Epidermal melanocyte (primary cell): ENCODE results near the gene MEGF8.
"Not testable (repeated sequence)": the region's sequence is repeated elsewhere in the genome, so short reads cannot be mapped to it uniquely, and the experiment has no call there.

Experiments
- DNase-seq: peaks from one replicate; pipeline ENCODE4 v3.0.0; 2011; ENCODE audit warnings: low spot score; ENCODE audit not compliant: insufficient read length

The MEGF8 gene

GRCh38 chr19:42328854-42329253 is 3.4 kb downstream of the MEGF8 start:
- no peak for DNase-seq

DNA sequence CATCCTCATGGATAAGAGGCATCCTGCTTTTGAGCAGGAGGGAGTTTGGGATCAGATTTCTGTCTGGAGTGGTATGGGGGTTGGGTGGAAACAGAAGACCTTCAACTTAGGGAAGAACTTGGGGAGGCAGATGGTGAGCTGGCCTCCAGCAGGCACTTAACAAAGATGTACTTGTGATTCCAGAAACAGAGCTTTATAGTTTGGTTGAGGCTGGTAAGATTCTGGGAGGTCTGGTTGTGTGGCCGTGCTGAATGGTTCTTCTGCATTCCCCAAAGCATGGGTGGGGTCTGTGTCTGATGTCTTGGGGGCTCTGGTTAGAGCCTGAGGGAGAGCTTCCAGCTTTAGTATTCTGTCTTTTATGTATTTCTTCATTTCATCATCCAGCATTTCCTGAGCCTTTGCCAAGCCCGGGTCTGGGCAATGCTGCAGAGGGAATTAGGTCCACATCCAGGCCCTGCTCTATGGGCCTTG is 4.8 kb downstream of the MEGF8 start:
- DNase-seq = peak; percentile 90

GRCh38 chr19:42331333-42331732 is 5.9 kb downstream of the MEGF8 start:
- DNase-seq = not testable (repeated sequence)

DNA sequence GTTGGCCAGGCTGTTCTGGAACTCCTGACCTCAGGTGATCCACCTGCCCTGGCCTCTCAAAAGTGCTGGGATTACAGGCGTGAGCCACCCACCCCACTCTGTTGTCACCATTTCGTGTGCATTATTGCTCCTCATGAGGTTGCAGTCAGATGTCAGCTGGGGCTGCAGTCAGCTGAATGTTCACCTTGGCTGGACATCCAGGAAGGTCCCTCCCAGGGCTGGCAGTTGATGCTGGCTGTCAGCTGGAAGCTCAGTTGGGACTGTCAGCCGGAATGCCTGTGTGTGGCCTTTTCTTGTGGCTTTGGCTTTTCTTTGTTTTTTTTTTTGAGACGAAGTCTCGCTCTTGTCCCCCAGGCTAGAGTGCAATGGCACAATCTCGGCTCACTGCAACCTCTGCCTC is 6.6 kb downstream of the MEGF8 start:
- no peak for DNase-seq

- no peak for DNase-seq
These were observed 7.6 kb downstream of the MEGF8 start for GRCh38 chr19:42333018-42333417.

DNA sequence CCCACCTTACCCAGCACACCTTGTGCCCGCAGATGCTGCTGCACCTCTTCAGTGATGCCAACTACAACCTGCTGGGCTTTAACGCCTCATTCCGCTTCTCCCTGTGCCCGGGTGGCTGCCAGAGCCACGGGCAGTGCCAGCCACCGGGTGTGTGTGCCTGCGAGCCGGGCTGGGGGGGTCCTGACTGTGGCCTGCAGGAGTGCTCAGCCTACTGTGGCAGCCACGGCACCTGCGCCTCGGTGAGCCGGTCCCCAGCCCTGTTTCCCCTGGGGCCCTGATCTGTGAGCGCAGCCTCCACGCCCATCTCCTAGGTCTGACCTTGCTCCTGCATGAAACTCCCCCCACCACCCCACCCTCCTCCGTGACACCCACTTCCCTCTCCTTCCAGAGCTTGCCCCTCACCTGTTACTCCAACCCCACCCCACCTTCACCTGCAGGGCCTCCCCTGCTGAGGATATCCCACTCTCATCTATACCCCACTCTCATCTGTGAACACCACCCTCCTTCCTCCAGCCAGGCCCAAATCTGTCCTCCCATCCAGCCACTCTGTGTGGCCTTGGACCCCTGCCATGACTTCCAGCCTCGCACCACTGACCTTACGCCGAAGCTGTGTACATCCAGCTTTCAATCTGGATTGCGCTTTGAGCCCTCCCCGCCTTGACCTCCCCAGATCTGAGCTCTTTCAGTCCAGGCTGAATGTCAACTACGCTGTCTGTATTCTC is 8.7 kb downstream of the MEGF8 start:
- DNase-seq = no peak

- no peak for DNase-seq
These were observed 9.4 kb downstream of the MEGF8 start for GRCh38 chr19:42334697-42335373.

DNA sequence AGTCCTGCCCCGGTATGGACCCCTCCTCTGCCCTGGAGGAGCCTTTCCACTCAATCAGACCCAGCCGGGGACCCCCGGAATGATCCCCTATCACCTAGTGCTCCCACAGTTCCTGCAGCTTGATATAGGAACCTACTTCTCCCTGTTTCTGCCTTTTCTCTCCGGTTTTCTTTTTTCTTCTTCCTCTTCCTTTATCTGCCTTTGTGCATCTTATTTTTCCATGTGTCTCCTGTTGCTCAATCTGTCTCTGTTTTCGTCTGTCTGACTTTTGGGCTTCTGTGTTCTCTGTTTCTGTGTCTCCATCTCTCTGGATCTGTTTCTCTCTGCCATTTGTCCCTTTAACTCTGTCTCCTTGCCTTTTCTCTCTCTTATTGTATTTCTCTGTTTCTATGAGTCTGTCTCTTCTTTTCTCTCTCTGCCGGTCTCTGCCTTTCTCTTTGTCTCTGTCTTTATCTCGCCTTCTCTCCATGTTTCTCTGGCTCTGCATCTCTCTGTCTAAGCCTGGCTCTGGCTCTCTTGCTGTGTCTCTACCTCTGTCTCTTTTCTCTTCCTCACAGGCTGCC is 10.0 kb downstream of the MEGF8 start:
- no peak for DNase-seq

DNA sequence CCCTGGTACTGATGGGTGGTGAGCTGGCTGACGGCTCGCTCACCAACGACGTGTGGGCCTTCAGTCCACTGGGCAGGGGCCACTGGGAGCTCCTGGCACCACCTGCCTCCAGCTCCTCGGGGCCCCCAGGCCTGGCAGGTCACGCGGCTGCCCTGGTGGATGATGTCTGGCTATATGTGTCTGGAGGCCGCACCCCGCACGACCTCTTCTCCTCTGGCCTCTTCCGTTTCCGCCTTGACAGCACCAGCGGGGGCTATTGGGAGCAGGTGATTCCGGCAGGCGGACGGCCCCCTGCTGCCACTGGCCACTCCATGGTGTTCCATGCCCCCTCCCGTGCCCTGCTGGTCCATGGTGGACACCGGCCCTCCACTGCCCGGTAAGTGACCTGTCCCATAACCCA is 10.5 kb downstream of the MEGF8 start:
- no peak for DNase-seq

DNA sequence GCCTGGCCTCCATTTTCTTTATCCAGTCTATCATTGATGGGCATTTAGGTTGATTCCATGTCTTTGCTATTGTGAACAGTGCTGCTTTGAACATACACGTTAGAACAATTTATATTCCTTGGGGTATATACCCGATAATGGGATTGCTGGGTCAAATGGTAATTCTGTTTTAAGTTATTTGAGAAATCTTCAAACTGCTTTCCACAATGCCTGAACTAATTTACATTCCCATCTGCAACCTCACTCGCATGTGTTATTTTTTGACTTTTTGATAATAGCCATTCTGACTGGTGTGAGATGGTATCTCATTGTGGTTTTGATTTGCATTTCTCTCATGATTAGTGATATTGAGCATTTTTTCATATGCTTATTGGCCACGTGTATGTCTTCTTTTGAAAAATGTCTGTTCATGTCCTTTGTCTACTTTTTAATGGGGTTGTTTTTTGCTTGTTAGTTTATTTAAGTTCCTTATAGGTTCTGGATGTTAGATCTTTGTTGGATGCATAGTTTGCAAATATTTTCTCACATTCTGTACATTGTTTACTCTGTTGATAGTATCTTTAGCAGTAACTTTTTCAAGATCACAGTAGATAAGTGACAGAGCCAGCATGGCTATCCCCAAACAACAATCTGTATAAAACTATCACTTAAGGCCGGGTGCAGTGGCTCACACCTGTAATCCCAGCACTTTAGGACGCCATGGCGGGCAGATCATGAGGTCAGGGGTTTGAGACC is 13.9 kb downstream of the MEGF8 start:
- not testable (repeated sequence) for DNase-seq

- DNase-seq = not testable (repeated sequence)
These were observed 14.5 kb downstream of the MEGF8 start for GRCh38 chr19:42339922-42340321.

DNA sequence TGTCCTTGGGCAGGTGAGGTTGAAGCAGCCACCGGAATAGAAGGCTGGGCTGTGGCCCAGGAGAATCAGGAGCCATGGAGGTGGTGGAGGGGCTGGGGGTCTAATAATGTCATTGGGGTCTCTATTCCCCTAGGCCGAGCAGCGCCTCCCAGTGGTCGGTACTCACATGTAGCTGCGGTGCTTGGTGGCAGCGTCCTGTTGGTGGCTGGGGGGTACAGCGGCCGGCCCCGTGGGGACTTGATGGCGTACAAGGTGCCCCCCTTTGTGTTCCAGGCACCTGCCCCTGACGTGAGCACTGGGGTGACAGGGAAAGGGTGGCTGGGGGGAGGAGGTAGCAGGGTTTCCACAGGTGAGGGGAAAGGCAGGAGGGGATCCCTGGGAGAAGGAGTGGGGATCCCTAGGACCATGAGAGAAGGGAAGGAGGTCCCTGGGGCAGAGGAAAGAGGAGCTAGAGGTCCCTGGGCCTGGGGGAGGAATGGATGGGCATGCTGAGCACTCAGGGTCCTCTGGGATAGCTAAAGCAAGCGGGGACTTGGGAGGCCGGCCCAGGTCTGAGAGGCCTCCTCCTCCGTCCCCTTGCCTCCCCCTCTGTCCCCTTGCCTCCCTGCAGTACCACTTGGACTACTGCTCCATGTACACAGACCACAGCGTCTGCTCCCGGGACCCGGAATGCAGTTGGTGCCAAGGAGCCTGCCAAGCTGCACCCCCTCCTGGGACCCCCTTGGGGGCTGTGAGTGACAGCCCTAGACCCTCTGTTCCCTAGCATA is 18.1 kb downstream of the MEGF8 start:
- no peak for DNase-seq

DNA sequence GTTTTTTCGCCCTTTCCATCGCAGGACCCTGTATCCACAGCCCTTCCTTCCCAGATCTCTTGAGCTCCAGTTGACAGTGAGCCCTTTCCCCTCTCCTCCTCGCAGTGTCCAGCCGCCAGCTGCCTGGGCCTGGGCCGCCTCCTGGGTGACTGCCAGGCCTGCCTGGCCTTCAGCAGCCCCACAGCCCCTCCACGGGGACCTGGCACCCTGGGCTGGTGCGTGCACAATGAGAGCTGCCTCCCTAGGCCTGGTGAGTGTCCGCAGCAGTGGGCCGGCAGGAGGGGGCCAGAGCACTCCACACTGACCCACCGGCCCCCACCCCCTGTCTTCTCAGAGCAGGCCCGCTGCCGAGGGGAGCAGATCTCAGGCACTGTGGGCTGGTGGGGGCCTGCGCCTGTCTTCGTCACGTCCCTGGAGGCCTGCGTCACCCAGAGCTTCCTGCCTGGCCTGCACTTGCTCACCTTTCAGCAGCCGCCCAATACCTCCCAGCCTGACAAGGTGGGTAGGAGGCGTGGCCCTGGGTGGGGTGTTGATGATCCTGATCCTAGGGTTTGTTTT is 19.0 kb downstream of the MEGF8 start:
- no peak for DNase-seq

GRCh38 chr19:42345191-42345812 is 19.9 kb downstream of the MEGF8 start:
- no peak for DNase-seq

DNA sequence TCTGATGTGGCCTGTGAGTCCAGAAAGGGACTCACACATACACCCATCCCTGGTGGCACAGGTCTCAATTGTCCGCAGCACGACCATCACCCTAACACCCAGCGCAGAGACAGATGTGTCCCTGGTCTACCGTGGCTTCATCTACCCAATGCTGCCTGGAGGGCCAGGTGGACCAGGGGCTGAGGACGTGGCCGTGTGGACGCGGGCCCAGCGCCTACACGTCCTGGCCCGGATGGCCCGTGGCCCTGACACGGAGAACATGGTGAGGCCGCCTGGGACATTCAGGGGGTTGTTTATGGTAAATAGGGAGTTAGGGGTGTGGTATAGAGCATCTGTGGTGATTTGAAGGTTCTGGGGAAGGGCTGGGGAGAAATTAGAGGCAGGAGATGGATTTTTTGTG is 22.8 kb downstream of the MEGF8 start:
- no peak for DNase-seq

GRCh38 chr19:42349378-42350107 is 24.1 kb downstream of the MEGF8 start:
- no peak for DNase-seq

DNA sequence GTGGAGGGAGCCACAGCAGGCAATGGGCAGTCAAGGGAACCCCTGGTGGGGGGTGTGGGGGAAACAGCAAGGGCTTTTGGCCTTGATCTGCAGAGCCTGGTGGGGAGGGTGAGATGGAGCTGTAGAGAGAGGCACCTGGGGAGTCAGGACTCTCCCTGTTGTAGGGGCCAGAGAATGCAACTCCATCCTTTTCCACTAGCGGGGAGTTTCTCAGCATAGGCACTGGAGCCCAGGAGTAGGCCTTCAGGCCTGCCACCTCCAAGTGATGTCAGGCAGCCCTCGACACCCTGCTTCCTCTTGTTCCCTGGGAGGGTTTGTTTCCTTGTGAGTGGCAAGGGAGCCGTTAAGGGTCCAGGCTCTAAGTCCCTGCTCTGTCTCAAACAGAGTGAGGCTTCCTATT is 25.0 kb downstream of the MEGF8 start:
- no peak for DNase-seq

DNA sequence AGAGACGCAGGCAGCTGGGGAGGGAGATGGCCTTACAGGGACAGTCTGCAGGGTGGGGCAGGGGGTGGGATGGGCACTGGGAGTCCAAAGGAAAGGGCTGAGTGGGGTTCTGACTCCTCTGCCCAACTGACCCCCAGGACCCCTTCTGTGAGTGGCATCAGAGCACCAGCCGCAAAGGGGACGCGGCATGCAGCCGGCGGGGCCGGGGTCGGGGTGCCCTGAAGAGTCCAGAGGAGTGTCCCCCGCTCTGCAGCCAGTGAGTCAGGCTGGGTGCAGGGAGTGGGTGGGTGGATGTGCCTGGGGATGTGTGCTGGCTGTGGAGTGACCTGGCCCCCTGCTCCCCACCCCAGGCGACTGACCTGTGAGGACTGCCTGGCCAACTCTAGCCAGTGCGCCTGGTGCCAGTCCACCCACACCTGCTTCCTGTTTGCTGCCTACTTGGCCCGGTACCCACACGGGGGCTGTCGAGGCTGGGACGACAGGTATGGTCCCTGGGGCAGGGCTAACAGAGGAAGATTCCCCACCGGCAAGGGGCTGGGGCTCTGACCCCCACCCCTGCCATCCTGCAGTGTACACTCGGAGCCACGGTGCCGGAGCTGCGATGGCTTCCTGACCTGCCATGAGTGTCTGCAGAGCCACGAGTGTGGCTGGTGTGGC is 25.8 kb downstream of the MEGF8 start:
- DNase-seq = no peak
